Measurements from ENCODE around the gene CAMK2B. TPM values are rescaled to one million over a fixed set of nuclear protein-coding genes. Genes with fewer than 3 reads are reported as not detected.

CAMK2B gene
- total RNA-seq = 0.19 and 0.28 TPM in 2 replicates

DNA sequence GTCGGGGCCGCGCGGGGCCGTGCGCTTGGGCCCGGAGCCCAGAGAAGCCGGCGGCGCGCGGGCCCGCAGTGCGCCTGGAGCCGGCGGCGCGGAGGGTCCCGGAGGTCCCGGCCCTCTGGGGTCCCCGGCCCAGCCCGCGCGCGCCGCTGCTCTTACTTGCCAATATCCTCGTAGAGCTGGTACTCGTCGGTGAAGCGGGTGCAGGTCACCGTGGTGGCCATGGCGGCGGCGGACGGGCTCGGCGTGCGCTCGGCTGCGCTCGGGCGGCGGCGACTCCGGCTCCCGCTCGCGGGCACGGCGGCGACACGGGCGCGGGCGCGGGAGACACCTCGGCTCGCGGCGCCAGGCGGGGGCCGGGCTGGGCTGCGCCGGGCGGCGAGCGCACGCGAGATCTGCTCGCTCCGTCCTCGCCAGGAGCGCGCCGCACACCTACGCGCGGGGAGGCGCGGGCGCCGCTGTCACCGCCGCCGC, at the start of gene CAMK2B:
Gene CAMK2B (minus strand): TSS at position 394 of the 471 bp plus-strand sequence. CDS start 173 bp downstream, at position 221.

DNA sequence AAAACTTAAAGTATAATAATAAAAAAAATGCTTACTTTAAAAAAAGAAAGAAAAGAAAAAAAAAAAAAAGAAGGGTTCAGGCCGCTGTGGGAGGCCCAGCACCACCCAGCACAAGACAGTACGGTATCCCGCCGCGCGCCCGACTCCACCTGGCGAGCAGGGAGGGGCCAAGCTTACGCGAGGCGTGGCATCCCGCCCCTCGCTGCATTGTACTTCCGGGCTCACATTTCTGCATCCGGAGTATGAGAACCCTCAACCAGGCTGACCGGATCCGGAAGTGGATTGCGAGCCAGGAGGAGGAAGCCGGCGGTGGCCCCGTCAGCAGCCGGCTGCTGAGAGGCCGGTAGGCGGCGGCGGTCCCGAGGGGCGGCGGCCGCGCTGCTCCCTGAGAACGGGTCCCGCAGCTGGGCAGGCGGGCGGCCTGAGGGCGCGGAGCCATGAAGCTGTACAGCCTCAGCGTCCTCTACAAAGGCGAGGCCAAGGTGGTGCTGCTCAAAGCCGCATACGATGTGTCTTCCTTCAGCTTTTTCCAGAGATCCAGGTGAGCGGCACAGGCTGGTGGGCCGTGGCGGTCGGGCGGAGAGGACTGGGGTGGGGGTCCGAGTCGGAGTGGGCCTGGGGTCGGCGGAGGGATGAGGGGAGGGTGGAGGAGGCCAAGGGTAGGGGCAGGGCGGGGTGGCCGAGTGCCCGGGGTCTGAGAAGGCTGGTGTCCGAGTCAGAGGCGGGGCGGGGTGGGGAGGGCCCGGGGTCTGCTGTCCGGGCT, 124.5 kb downstream of the CAMK2B start, which contains the start of gene YKT6:
Gene YKT6 (plus strand): TSS at position 280 of the 763 bp plus-strand sequence. CDS start 158 bp downstream, at position 438.

DNA sequence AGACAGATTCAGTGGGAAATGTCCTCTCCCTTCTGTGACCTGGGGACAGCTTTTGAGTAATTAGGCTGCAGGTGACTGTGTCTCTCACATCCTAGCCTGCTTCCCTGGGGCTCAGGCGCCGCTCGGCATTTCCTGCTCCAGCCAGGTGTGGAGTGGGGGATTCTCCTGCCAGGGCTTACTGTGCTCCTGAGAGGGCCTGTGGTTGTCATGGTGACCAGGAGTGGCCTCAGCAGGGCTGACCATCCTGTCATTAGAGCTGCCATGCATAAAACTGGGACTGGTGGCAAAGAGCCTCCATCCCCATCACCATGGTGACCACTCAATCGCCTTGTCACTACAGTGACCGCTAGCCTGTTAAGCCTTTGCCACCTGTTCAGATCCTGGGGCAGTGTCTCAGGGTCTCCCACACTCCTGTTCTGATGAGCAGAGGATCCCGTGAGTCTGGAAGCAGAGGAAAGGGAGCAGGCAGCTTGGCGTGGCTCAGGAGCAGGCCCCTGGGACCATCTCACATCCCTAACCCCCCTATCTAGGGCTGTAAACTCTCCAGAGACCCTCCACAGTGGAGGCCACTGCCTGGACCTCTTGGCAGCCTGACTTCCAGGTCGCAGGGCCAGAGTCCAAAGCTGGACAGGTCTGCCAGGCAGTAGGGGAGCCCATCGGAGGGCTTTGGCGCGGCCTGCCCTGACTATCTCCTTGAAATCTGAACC, 136.0 kb downstream of the CAMK2B start, which contains the start of gene GCK:
Gene GCK (minus strand): TSS at position 154 of the 707 bp plus-strand sequence. CDS start 486 bp downstream, outside the sequence.

Other genes starting within 250 kb of the CAMK2B start
- 10.9 and 20.0 TPM in 2 replicates for gene POLM, start 243.1 kb downstream of the CAMK2B start, total RNA-seq
- 31.2 and 34.1 TPM in 2 replicates for gene AEBP1, start 221.2 kb downstream of the CAMK2B start, total RNA-seq
- 61.2 and 146 TPM in 2 replicates for gene POLD2, start 202.0 kb downstream of the CAMK2B start, total RNA-seq
- not detected in 2 replicates for gene MYL7, start 184.3 kb downstream of the CAMK2B start, total RNA-seq
- 0.38 and 0.85 TPM in 2 replicates for gene GCK, start 136.2 kb downstream of the CAMK2B start, total RNA-seq
- gene YKT6, start 124.6 kb downstream of the CAMK2B start, total RNA-seq = 78.6 and 159 TPM in 2 replicates
- 74.1 and 77.6 TPM in 2 replicates for gene NUDCD3, start 165.1 kb upstream of the CAMK2B start, total RNA-seq
- under 0.01 TPM in 2 replicates for gene NPC1L1, start 215.7 kb upstream of the CAMK2B start, total RNA-seq
- 48.8 and 83.2 TPM in 2 replicates for gene DDX56, start 248.3 kb upstream of the CAMK2B start, total RNA-seq